Mesangial cell (primary cell): Measurements from ENCODE around the gene PGBD2. TPM values are rescaled to one million over a fixed set of nuclear protein-coding genes. Genes with fewer than 3 reads are reported as not detected.

ENCODE experiments used
- total RNA-seq: library from RNA; depleted of rRNA; stranded (reverse); fragments of >200 nt; gene quantifications from 2 replicates; pipeline ENCODE4 v1.2.3, GENCODE V29; 2015

Gene PGBD2, protein sequence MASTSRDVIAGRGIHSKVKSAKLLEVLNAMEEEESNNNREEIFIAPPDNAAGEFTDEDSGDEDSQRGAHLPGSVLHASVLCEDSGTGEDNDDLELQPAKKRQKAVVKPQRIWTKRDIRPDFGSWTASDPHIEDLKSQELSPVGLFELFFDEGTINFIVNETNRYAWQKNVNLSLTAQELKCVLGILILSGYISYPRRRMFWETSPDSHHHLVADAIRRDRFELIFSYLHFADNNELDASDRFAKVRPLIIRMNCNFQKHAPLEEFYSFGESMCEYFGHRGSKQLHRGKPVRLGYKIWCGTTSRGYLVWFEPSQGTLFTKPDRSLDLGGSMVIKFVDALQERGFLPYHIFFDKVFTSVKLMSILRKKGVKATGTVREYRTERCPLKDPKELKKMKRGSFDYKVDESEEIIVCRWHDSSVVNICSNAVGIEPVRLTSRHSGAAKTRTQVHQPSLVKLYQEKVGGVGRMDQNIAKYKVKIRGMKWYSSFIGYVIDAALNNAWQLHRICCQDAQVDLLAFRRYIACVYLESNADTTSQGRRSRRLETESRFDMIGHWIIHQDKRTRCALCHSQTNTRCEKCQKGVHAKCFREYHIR
- total RNA-seq = 2.3 and 3.7 TPM in 2 replicates

DNA sequence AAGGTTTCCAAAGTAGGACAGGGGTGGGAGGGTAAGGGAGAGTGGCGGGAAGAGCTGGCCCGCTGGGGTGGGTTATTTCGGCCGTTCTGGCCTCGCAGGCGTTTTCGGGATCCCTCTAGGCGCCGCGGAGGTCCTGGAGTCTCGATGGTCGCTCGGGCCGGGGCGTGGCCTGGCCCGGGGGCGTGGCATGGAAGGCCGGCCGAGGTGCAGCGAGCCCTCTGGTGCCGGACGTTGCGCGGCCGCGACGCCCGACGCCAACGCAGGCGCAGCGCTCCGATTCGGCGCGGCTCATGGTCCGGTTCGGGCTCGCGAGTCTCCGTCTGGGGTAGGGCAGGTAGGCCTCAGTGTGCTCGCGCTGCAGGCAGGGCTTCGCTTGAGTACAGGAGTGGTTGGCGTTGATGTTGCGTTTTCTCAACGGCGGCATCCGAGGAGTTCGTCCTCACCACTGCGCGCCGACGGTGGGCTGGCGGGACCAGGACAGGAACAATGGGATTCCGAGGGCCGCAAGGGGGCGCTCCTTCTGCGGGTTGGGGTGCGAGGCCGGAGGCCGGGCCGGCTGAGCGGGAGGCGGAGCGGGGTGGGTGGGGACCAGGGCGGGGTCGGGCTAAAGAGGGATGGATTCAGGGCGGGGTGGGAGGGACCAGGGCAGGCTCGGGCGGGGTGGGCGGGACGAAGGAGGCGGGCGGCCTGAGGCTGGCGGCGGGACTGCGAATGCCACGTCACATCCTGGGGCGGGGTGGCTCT lies at the start of gene PGBD2:
TSS of gene PGBD2 (plus strand) at position 227 of the 744 bp plus-strand sequence. CDS start 7,628 bp downstream, outside the sequence.

DNA sequence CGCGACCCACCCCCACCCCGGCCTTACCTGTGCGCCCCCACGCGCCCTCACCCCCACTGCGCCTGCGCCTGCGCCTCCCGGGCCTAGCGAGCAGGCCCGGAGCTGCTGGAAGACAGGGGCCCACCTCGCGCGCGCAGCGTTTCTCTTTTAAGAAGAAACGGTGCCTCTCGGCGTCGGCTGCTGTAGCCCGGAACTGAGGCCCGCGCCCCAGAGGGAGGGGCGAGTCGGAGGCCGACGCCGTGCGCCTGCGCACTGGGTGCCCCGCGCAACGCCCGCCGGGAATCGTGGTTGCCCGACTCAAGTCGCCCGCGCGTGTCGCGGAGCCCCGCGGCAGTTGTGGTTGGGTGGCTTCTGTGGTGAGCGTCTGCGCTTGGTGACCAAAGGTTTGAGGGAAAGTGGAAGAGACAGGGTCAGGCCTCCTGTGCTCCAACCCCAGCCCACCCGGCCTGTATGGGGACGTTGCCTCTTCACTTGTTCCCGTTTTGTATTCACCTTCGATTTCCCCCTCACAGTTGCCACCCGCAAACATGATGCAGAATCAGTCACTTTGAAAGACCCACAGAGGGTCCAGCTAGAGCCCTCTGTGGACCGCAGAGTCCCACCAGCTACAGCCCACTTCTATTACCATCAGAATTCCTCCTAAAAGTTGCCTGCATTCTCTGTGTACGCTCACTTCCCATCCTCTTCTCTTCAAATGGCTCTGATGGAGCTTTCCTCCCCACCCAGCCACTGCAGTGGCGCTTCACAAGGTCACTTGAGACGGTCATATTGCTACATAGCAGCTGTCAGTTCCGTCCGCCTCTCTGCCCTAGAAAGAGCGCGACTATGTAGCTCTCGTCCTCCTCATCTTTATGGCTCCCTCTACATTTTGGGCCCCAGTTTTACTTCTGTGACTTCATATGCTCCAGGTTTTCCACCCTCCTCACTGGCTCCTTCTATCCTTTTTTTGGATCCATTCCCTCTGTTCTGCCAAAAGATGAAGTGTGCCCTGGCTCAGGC lies 46.8 kb upstream of the PGBD2 start, which contains the start of gene ZNF692:
TSS of gene ZNF692 (minus strand) at position 195 of the 999 bp plus-strand sequence. CDS start 776 bp downstream, outside the sequence.

Other genes with a start within 250 kb of the PGBD2 start
- gene OR14I1, start 203.5 kb upstream of the PGBD2 start, total RNA-seq = not detected in 2 replicates
- gene LYPD8, start 150.5 kb upstream of the PGBD2 start, total RNA-seq = not detected in 2 replicates
- 22.7 and 23.7 TPM in 2 replicates for gene SH3BP5L, start 80.3 kb upstream of the PGBD2 start, total RNA-seq
- gene ZNF672, start 68.0 kb upstream of the PGBD2 start, total RNA-seq = 20.0 and 29.8 TPM in 2 replicates
- gene ZNF692, start 47.1 kb upstream of the PGBD2 start, total RNA-seq = 20.3 and 23.6 TPM in 2 replicates